ENCODE data around the gene IMP3.
A peak's percentile ranks its signal among the peaks of the same experiment; 100 is the strongest.

Gene IMP3

GRCh38 chr15:75661100-75661755 lies 21.2 kb upstream of the IMP3 start:
- H3K4me1 ChIP-seq (ENCODE audit: insufficient read depth, insufficient read length): peaks cover 8% of the 10 kb centered on the region
- peak overlapping the region; percentile 78 for H3K9ac ChIP-seq (ENCODE audit: insufficient read length, low read depth)
- H3K36me3 ChIP-seq (ENCODE audit: insufficient read depth, insufficient read length, low read length): peaks cover 37% of the 10 kb centered on the region
- no peak overlapping the region for H3K4me3 ChIP-seq (ENCODE audit: insufficient read length, low read depth)
- no peaks in the 10 kb centered on the region for H3K27me3 ChIP-seq (ENCODE audit: insufficient read depth, insufficient read length)
- DNase-seq (ENCODE audit: low read depth, low spot score): no peak
- no peaks in the 10 kb centered on the region for H3K9me3 ChIP-seq (ENCODE audit: insufficient read depth, low read length)
- no peak for TF ChIP-seq ZNF274 (IDR thresholded peaks at IDR 0.05; ENCODE audit: low read depth, low read length)
- TF ChIP-seq YY1 (IDR thresholded peaks at IDR 0.05; ENCODE audit: insufficient read depth, insufficient read length): no peak
- TF ChIP-seq SUZ12 (IDR thresholded peaks at IDR 0.05; ENCODE audit: extremely low read depth, insufficient read depth, insufficient read length): no peak

DNA sequence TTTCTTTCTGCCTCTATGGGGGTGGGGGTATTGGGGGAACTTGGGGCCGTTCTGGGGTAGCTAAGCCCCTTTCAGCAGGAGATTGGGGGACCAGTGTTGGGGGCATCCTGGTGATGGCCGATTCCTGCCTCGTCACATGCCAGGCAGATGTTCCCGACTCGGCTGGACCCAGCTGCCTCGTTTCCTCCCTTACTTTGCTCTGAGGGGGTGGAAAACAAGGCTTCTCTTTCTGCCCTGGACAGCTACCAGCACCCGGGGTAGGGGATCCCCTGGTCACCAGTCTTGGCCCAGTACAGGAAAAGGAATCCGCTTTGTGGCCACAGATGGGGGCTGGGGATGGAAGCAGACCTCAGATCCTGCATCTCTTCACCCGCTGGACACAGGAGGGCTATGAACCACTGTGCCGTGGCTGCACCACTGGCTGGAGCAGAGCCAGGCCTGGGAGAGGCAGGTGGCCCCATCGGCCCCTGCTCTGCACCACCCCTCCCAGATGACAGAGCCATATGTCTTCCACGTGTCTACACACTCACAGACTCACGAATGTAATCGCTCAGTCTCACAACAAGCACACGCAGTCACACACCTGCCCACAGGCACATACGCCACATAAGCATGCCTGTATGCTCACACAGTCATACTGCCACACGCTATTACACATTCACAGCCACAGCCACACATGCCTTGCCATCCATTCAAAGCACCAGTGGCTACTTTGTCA lies 20.1 kb upstream of the IMP3 start:
- no peak for DNase-seq (ENCODE audit: low read depth, low spot score)
- Histone ChIP-seq H3K27me3 (ENCODE audit: insufficient read depth, insufficient read length) (no peaks in the 10 kb centered on the region), H3K9ac (ENCODE audit: insufficient read length, low read depth) (peak overlapping the region; percentile 11), H3K9me3 (ENCODE audit: insufficient read depth, low read length) (no peaks in the 10 kb centered on the region), H3K4me3 (ENCODE audit: insufficient read length, low read depth) (no peak overlapping the region), H3K4me1 (ENCODE audit: insufficient read depth, insufficient read length) (peaks cover 8% of the 10 kb centered on the region), H3K36me3 (ENCODE audit: insufficient read depth, insufficient read length, low read length) (peaks cover 48% of the 10 kb centered on the region)
- TF ChIP-seq SUZ12 (IDR thresholded peaks at IDR 0.05; ENCODE audit: extremely low read depth, insufficient read depth, insufficient read length) (no peak), YY1 (IDR thresholded peaks at IDR 0.05; ENCODE audit: insufficient read depth, insufficient read length) (no peak), ZNF274 (IDR thresholded peaks at IDR 0.05; ENCODE audit: low read depth, low read length) (no peak)

- no peak for DNase-seq (ENCODE audit: low read depth, low spot score)
- Histone ChIP-seq H3K4me1 (ENCODE audit: insufficient read depth, insufficient read length) (peaks cover 8% of the 10 kb centered on the region), H3K27me3 (ENCODE audit: insufficient read depth, insufficient read length) (no peaks in the 10 kb centered on the region), H3K4me3 (ENCODE audit: insufficient read length, low read depth) (no peak overlapping the region), H3K9ac (ENCODE audit: insufficient read length, low read depth) (no peak overlapping the region), H3K36me3 (ENCODE audit: insufficient read depth, insufficient read length, low read length) (peaks cover 56% of the 10 kb centered on the region), H3K9me3 (ENCODE audit: insufficient read depth, low read length) (no peaks in the 10 kb centered on the region)
- TF ChIP-seq YY1 (IDR thresholded peaks at IDR 0.05; ENCODE audit: insufficient read depth, insufficient read length) (no peak), ZNF274 (IDR thresholded peaks at IDR 0.05; ENCODE audit: low read depth, low read length) (no peak), SUZ12 (IDR thresholded peaks at IDR 0.05; ENCODE audit: extremely low read depth, insufficient read depth, insufficient read length) (no peak)
These were observed 19.2 kb upstream of the IMP3 start for GRCh38 chr15:75659141-75659771.

GRCh38 chr15:75656813-75657212 lies 16.8 kb upstream of the IMP3 start:
- no peak for DNase-seq (ENCODE audit: low read depth, low spot score)
- Histone ChIP-seq H3K4me3 (ENCODE audit: insufficient read length, low read depth) (no peak overlapping the region), H3K9ac (ENCODE audit: insufficient read length, low read depth) (no peak overlapping the region), H3K36me3 (ENCODE audit: insufficient read depth, insufficient read length, low read length) (peaks cover 75% of the 10 kb centered on the region), H3K27me3 (ENCODE audit: insufficient read depth, insufficient read length) (no peaks in the 10 kb centered on the region), H3K4me1 (ENCODE audit: insufficient read depth, insufficient read length) (peaks cover 15% of the 10 kb centered on the region), H3K9me3 (ENCODE audit: insufficient read depth, low read length) (no peaks in the 10 kb centered on the region)
- no peak for TF ChIP-seq ZNF274 (IDR thresholded peaks at IDR 0.05; ENCODE audit: low read depth, low read length)
- TF ChIP-seq SUZ12 (IDR thresholded peaks at IDR 0.05; ENCODE audit: extremely low read depth, insufficient read depth, insufficient read length): no peak
- no peak for TF ChIP-seq YY1 (IDR thresholded peaks at IDR 0.05; ENCODE audit: insufficient read depth, insufficient read length)

GRCh38 chr15:75656331-75656730 lies 16.3 kb upstream of the IMP3 start:
- Histone ChIP-seq H3K4me1 (ENCODE audit: insufficient read depth, insufficient read length) (peaks cover 19% of the 10 kb centered on the region), H3K36me3 (ENCODE audit: insufficient read depth, insufficient read length, low read length) (peaks cover 79% of the 10 kb centered on the region), H3K9ac (ENCODE audit: insufficient read length, low read depth) (no peak overlapping the region), H3K4me3 (ENCODE audit: insufficient read length, low read depth) (no peak overlapping the region), H3K27me3 (ENCODE audit: insufficient read depth, insufficient read length) (no peaks in the 10 kb centered on the region), H3K9me3 (ENCODE audit: insufficient read depth, low read length) (no peaks in the 10 kb centered on the region)
- TF ChIP-seq SUZ12 (IDR thresholded peaks at IDR 0.05; ENCODE audit: extremely low read depth, insufficient read depth, insufficient read length) (no peak), ZNF274 (IDR thresholded peaks at IDR 0.05; ENCODE audit: low read depth, low read length) (no peak), YY1 (IDR thresholded peaks at IDR 0.05; ENCODE audit: insufficient read depth, insufficient read length) (no peak)
- DNase-seq (ENCODE audit: low read depth, low spot score): no peak

- DNase-seq (ENCODE audit: low read depth, low spot score): no peak
- peaks cover 83% of the 10 kb centered on the region for H3K36me3 ChIP-seq (ENCODE audit: insufficient read depth, insufficient read length, low read length)
- no peak overlapping the region for H3K9ac ChIP-seq (ENCODE audit: insufficient read length, low read depth)
- no peaks in the 10 kb centered on the region for H3K9me3 ChIP-seq (ENCODE audit: insufficient read depth, low read length)
- H3K4me3 ChIP-seq (ENCODE audit: insufficient read length, low read depth): no peak overlapping the region
- H3K4me1 ChIP-seq (ENCODE audit: insufficient read depth, insufficient read length): peaks cover 23% of the 10 kb centered on the region
- no peak for TF ChIP-seq ZNF274 (IDR thresholded peaks at IDR 0.05; ENCODE audit: low read depth, low read length)
- no peak for TF ChIP-seq YY1 (IDR thresholded peaks at IDR 0.05; ENCODE audit: insufficient read depth, insufficient read length)
- H3K27me3 ChIP-seq (ENCODE audit: insufficient read depth, insufficient read length): no peaks in the 10 kb centered on the region
These were observed 15.9 kb upstream of the IMP3 start for GRCh38 chr15:75655931-75656330.

All from NT2/D1 (cell line).